22Rv1 (cell line): ENCODE results near the gene STON2.
"Not testable (repeated sequence)": the region's sequence is repeated elsewhere in the genome, so short reads cannot be mapped to it uniquely, and the experiment has no call there.

Experiments used
- CTCF ChIP-seq: fragments of 450-650 bp; IDR thresholded peaks from 2 replicates; pipeline ENCODE4 v1.5.1; 2017; ENCODE audit warnings: mild to moderate bottlenecking
- ZFX ChIP-seq: fragments of 450-650 bp; IDR thresholded peaks from 2 replicates; pipeline ENCODE4 v1.6.1; 2017; ENCODE audit warnings: antibody characterized with exemption, borderline replicate concordance

DNA sequence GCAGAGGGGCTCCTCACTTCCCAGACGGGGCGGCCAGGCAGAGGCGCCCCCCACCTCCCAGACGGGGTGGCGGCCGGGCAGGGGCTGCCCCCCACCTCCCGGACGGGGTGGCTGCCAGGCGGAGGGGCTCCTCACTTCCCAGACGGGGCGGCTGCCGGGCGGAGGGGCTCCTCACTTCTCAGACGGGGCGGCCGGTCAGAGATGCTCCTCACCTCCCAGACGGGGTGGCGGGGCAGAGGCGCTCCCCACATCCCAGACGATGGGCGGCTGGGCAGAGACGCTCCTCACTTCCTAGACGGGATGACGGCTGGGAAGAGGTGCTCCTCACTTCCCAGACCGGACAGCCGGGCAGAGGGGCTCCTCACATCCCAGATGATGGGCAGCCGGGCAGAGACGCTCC, 155.7 kb downstream of the STON2 start:
- not testable (repeated sequence) for TF ChIP-seq CTCF, ZFX
